ENCODE data around the gene RANGRF.

RANGRF gene

GRCh38 chr17:8287651-8288335 lies 677 bp upstream of the RANGRF start:
- Mint-ChIP-seq H3K27me3 (no peaks in the 10 kb centered on the region), H3K9me3 (no peaks in the 10 kb centered on the region), H3K4me1 (peaks cover 26% of the 10 kb centered on the region), H3K4me3 (peak overlapping the region; percentile 93), H3K36me3 (ENCODE audit: low read depth) (peaks cover 5% of the 10 kb centered on the region), H3K27ac (peak overlapping the region; percentile 93)
- no peak for ATAC-seq
- DNase-seq = no peak

GRCh38 chr17:8289103-8289397 lies 580 bp downstream of the RANGRF start:
- DNase-seq (peak; percentile 87), ATAC-seq (no peak)
- H3K4me1 Mint-ChIP-seq = peaks cover 25% of the 10 kb centered on the region
- H3K27ac Mint-ChIP-seq = peak overlapping the region; percentile 93
- H3K36me3 Mint-ChIP-seq (ENCODE audit: low read depth) = peaks cover 5% of the 10 kb centered on the region
- H3K27me3 Mint-ChIP-seq = no peaks in the 10 kb centered on the region
- peak overlapping the region; percentile 93 for H3K4me3 Mint-ChIP-seq
- no peaks in the 10 kb centered on the region for H3K9me3 Mint-ChIP-seq

GRCh38 chr17:8290043-8290442 lies 1.6 kb downstream of the RANGRF start:
- H3K27me3 Mint-ChIP-seq = no peaks in the 10 kb centered on the region
- DNase-seq = no peak
- ATAC-seq = no peak
- peaks cover 5% of the 10 kb centered on the region for H3K36me3 Mint-ChIP-seq (ENCODE audit: low read depth)
- H3K4me1 Mint-ChIP-seq = peaks cover 30% of the 10 kb centered on the region
- H3K27ac Mint-ChIP-seq = peak overlapping the region; percentile 49
- peak overlapping the region; percentile 93 for H3K4me3 Mint-ChIP-seq
- H3K9me3 Mint-ChIP-seq = no peaks in the 10 kb centered on the region

- no peak overlapping the region for H3K4me3 Mint-ChIP-seq
Observed at GRCh38 chr17:8292639-8293395, 4.3 kb downstream of the RANGRF start.

GRCh38 chr17:8294361-8294760 lies 5.9 kb downstream of the RANGRF start:
- peaks cover 27% of the 10 kb centered on the region for H3K4me1 Mint-ChIP-seq
- peaks cover 5% of the 10 kb centered on the region for H3K36me3 Mint-ChIP-seq (ENCODE audit: low read depth)
- no peaks in the 10 kb centered on the region for H3K9me3 Mint-ChIP-seq
- ATAC-seq (no peak), DNase-seq (no peak)
- peak overlapping the region; percentile 83 for H3K4me3 Mint-ChIP-seq
- H3K27ac Mint-ChIP-seq = peak overlapping the region; percentile 84
- H3K27me3 Mint-ChIP-seq = no peaks in the 10 kb centered on the region

More at GRCh38 chr17:8292639-8293395, 4.3 kb downstream of the RANGRF start:
- peaks cover 35% of the 10 kb centered on the region for H3K4me1 Mint-ChIP-seq
- no peak for DNase-seq
- H3K27ac Mint-ChIP-seq = no peak overlapping the region
- no peaks in the 10 kb centered on the region for H3K27me3 Mint-ChIP-seq
- H3K36me3 Mint-ChIP-seq (ENCODE audit: low read depth) = peaks cover 5% of the 10 kb centered on the region
- ATAC-seq = no peak
- H3K9me3 Mint-ChIP-seq = no peaks in the 10 kb centered on the region

- ATAC-seq (no peak), DNase-seq (no peak)
- Mint-ChIP-seq H3K4me3 (peak overlapping the region; percentile 83), H3K9me3 (no peaks in the 10 kb centered on the region), H3K36me3 (ENCODE audit: low read depth) (peaks cover 5% of the 10 kb centered on the region), H3K27ac (peak overlapping the region; percentile 84), H3K4me1 (peaks cover 22% of the 10 kb centered on the region), H3K27me3 (no peaks in the 10 kb centered on the region)
Observed at GRCh38 chr17:8294814-8295316, 6.4 kb downstream of the RANGRF start.

GRCh38 chr17:8300226-8300625 lies 11.8 kb downstream of the RANGRF start:
- Mint-ChIP-seq H3K27me3 (no peaks in the 10 kb centered on the region), H3K9me3 (no peaks in the 10 kb centered on the region), H3K36me3 (ENCODE audit: low read depth) (no peaks in the 10 kb centered on the region), H3K27ac (no peak overlapping the region), H3K4me3 (no peak overlapping the region), H3K4me1 (peaks cover 12% of the 10 kb centered on the region)
- DNase-seq = no peak
- no peak for ATAC-seq

- peak; percentile 92 for ATAC-seq
- H3K27ac Mint-ChIP-seq = no peak overlapping the region
- no peaks in the 10 kb centered on the region for H3K36me3 Mint-ChIP-seq (ENCODE audit: low read depth)
- no peak overlapping the region for H3K4me3 Mint-ChIP-seq
- H3K4me1 Mint-ChIP-seq = peaks cover 10% of the 10 kb centered on the region
- DNase-seq = peak; percentile 48
- no peaks in the 10 kb centered on the region for H3K9me3 Mint-ChIP-seq
- no peaks in the 10 kb centered on the region for H3K27me3 Mint-ChIP-seq
Observed at GRCh38 chr17:8300627-8301242, 12.3 kb downstream of the RANGRF start.

GRCh38 chr17:8310601-8311123 lies 22.2 kb downstream of the RANGRF start:
- Mint-ChIP-seq H3K4me3 (no peak overlapping the region), H3K9me3 (no peaks in the 10 kb centered on the region), H3K36me3 (ENCODE audit: low read depth) (no peaks in the 10 kb centered on the region), H3K27me3 (peaks cover 9% of the 10 kb centered on the region), H3K27ac (no peak overlapping the region), H3K4me1 (no peaks in the 10 kb centered on the region)
- no peak for DNase-seq
- no peak for ATAC-seq

GRCh38 chr17:8311131-8311790 lies 22.8 kb downstream of the RANGRF start:
- Mint-ChIP-seq H3K4me1 (no peaks in the 10 kb centered on the region), H3K27ac (no peak overlapping the region), H3K36me3 (ENCODE audit: low read depth) (no peaks in the 10 kb centered on the region), H3K4me3 (no peak overlapping the region), H3K27me3 (peaks cover 11% of the 10 kb centered on the region), H3K9me3 (no peaks in the 10 kb centered on the region)
- ATAC-seq (no peak), DNase-seq (no peak)

- no peaks in the 10 kb centered on the region for H3K4me1 Mint-ChIP-seq
- peaks cover 11% of the 10 kb centered on the region for H3K27me3 Mint-ChIP-seq
- H3K9me3 Mint-ChIP-seq = no peaks in the 10 kb centered on the region
- no peak overlapping the region for H3K27ac Mint-ChIP-seq
- no peak overlapping the region for H3K4me3 Mint-ChIP-seq
- DNase-seq (no peak), ATAC-seq (no peak)
- no peaks in the 10 kb centered on the region for H3K36me3 Mint-ChIP-seq (ENCODE audit: low read depth)
Observed at GRCh38 chr17:8312251-8312650, 23.8 kb downstream of the RANGRF start.

- H3K4me1 Mint-ChIP-seq = no peaks in the 10 kb centered on the region
- H3K9me3 Mint-ChIP-seq = no peaks in the 10 kb centered on the region
- no peak overlapping the region for H3K4me3 Mint-ChIP-seq
- no peak for DNase-seq
- no peak overlapping the region for H3K27ac Mint-ChIP-seq
- H3K27me3 Mint-ChIP-seq = peaks cover 11% of the 10 kb centered on the region
- H3K36me3 Mint-ChIP-seq (ENCODE audit: low read depth) = no peaks in the 10 kb centered on the region
- no peak for ATAC-seq
Observed at GRCh38 chr17:8312726-8313600, 24.5 kb downstream of the RANGRF start.

- DNase-seq = no peak
- ATAC-seq = no peak
- Mint-ChIP-seq H3K4me3 (no peak overlapping the region), H3K4me1 (no peaks in the 10 kb centered on the region), H3K27ac (no peak overlapping the region), H3K36me3 (ENCODE audit: low read depth) (no peaks in the 10 kb centered on the region), H3K9me3 (no peaks in the 10 kb centered on the region), H3K27me3 (peaks cover 11% of the 10 kb centered on the region)
Observed at GRCh38 chr17:8314797-8315763, 26.6 kb downstream of the RANGRF start.

Data from activated naive CD8-positive, alpha-beta T cell treated with anti-CD3 and anti-CD28 coated beads, Interleukin-2, amount 50 U/mL, for 24 hours (primary cell).